Measurements from ENCODE around the gene FBRSL1.

Gene FBRSL1

GRCh38 chr12:132534076-132534475 lies 44.1 kb downstream of the FBRSL1 start:
- TF ChIP-seq TAF1 (IDR thresholded peaks at IDR 0.05; ENCODE audit: borderline replicate concordance, insufficient read depth, low read length), result no peak
- no peak for TF ChIP-seq FOXP2 (optimal IDR thresholded peaks at IDR 0.05; ENCODE audit: borderline replicate concordance, extremely low read depth, extremely low read length, insufficient read depth)
- no peak for TF ChIP-seq SIN3A (IDR thresholded peaks at IDR 0.05; ENCODE audit: borderline replicate concordance, insufficient read depth, low read length)
- TF ChIP-seq REST (IDR thresholded peaks at IDR 0.05; ENCODE audit: insufficient read depth in 1 of 2, low read depth in 2 of 2, low read length in 2 of 2), result no peak
- TF ChIP-seq POLR2AphosphoS5 (IDR thresholded peaks at IDR 0.05; ENCODE audit: low read depth, low read length), result no peak

GRCh38 chr12:132535019-132535418 lies 45.1 kb downstream of the FBRSL1 start:
- TF ChIP-seq POLR2AphosphoS5 (IDR thresholded peaks at IDR 0.05; ENCODE audit: low read depth, low read length), result no peak
- no peak for TF ChIP-seq FOXP2 (optimal IDR thresholded peaks at IDR 0.05; ENCODE audit: borderline replicate concordance, extremely low read depth, extremely low read length, insufficient read depth)
- no peak for TF ChIP-seq TAF1 (IDR thresholded peaks at IDR 0.05; ENCODE audit: borderline replicate concordance, insufficient read depth, low read length)
- TF ChIP-seq REST (IDR thresholded peaks at IDR 0.05; ENCODE audit: insufficient read depth in 1 of 2, low read depth in 2 of 2, low read length in 2 of 2), result no peak
- TF ChIP-seq SIN3A (IDR thresholded peaks at IDR 0.05; ENCODE audit: borderline replicate concordance, insufficient read depth, low read length), result no peak

GRCh38 chr12:132536102-132536876 lies 46.3 kb downstream of the FBRSL1 start:
- no peak for TF ChIP-seq FOXP2 (optimal IDR thresholded peaks at IDR 0.05; ENCODE audit: borderline replicate concordance, extremely low read depth, extremely low read length, insufficient read depth)
- no peak for TF ChIP-seq POLR2AphosphoS5 (IDR thresholded peaks at IDR 0.05; ENCODE audit: low read depth, low read length)
- TF ChIP-seq TAF1 (IDR thresholded peaks at IDR 0.05; ENCODE audit: borderline replicate concordance, insufficient read depth, low read length), result no peak

GRCh38 chr12:132537049-132537448 lies 47.1 kb downstream of the FBRSL1 start:
- TF ChIP-seq FOXP2 (optimal IDR thresholded peaks at IDR 0.05; ENCODE audit: borderline replicate concordance, extremely low read depth, extremely low read length, insufficient read depth) (no peak), POLR2AphosphoS5 (IDR thresholded peaks at IDR 0.05; ENCODE audit: low read depth, low read length) (no peak), REST (IDR thresholded peaks at IDR 0.05; ENCODE audit: insufficient read depth in 1 of 2, low read depth in 2 of 2, low read length in 2 of 2) (no peak), SIN3A (IDR thresholded peaks at IDR 0.05; ENCODE audit: borderline replicate concordance, insufficient read depth, low read length) (no peak), TAF1 (IDR thresholded peaks at IDR 0.05; ENCODE audit: borderline replicate concordance, insufficient read depth, low read length) (no peak)

GRCh38 chr12:132537836-132538662 lies 48.1 kb downstream of the FBRSL1 start:
- TF ChIP-seq SIN3A (IDR thresholded peaks at IDR 0.05; ENCODE audit: borderline replicate concordance, insufficient read depth, low read length) (no peak), FOXP2 (optimal IDR thresholded peaks at IDR 0.05; ENCODE audit: borderline replicate concordance, extremely low read depth, extremely low read length, insufficient read depth) (no peak), TAF1 (IDR thresholded peaks at IDR 0.05; ENCODE audit: borderline replicate concordance, insufficient read depth, low read length) (no peak), POLR2AphosphoS5 (IDR thresholded peaks at IDR 0.05; ENCODE audit: low read depth, low read length) (no peak), REST (IDR thresholded peaks at IDR 0.05; ENCODE audit: insufficient read depth in 1 of 2, low read depth in 2 of 2, low read length in 2 of 2) (no peak)

Data from PFSK-1 (cell line).